Smooth muscle cell of the brain vasculature (primary cell): ENCODE results near the gene SPSB3.
"Not testable (repeated sequence)": the region's sequence is repeated elsewhere in the genome, so short reads cannot be mapped to it uniquely, and the experiment has no call there.

Experiments used
- DNase-seq: peaks from one replicate; pipeline ENCODE4 v3.0.0-alpha.2; 2012; ENCODE audit warnings: low read depth, low spot score

Gene SPSB3

DNA sequence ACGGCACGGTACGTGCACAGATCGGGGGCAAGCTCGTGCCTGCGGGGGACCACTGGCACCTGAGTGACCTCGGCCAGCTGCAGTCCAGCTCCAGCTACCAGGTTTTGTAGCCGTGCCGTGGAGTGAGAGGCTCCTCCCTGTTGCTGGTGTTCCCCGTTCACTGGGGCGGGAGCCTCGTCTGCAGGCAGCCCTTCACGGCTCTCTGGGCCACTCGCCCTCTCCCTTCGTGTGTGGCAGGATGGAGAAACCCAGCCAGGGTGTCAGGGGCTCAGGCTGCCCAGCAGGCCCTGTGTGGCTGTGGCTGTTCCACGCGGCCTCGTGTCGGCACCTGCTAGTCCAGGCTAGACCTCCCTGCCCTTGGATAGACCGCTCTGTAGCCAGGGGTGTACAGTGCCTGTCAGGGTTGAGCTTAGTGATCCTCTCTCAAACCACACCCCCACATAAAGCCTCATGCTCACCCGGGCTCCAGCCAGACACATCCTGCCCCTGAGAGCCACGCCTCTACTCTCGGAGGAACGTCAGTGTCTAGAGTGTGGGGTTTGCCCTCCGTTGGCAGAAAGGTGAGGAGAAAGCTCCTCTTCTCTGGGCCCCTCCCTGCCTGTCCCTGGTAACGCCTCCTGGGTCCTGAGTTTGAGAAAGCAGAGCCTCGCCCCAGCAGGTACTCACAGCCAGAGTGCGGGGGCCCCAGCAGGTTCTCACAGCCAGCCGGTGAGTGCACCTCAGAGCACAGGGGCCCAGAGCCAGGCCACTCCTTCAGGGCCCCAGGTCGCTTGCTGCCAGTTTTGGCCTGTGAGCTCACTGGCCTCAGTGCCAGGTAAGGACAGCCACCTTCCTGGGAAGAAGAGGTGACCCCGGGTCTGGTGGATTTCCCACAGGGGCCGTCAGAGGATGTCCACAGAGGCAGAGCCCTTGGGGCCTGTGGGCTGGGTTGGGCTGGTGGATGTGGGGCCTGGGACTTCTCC lies 38.7 kb downstream of the SPSB3 start:
- no peak for DNase-seq

DNA sequence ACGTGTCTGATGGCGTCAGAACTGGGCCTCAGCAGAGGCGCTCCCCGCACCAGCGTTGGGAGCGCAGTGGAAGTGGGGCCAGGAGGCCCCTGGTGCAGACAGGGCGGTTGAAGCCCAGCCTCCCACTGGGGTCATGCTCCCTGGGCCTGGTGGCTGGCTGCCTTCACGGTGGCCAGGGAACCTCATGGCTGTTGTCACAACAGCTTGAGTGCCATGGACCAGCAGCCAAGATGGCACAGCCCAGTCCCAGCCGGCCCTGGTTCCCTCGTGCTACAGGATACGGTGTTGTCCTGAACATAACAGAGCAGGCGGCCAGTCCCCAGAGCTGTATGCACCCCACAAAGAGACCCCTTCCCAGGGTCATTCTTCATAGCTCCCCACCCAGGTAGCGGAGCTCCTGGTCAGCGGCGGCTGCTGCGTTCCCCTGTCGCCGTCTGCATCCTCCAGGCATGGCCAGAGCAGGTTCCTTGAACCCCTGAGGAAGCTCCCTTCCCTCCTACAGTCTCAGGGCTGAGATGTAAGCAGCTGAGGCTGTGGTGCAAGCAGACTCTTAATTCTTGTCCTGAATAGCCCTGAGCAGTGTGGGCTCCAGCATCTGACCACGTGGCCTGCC lies 40.7 kb downstream of the SPSB3 start:
- DNase-seq, result no peak

DNA sequence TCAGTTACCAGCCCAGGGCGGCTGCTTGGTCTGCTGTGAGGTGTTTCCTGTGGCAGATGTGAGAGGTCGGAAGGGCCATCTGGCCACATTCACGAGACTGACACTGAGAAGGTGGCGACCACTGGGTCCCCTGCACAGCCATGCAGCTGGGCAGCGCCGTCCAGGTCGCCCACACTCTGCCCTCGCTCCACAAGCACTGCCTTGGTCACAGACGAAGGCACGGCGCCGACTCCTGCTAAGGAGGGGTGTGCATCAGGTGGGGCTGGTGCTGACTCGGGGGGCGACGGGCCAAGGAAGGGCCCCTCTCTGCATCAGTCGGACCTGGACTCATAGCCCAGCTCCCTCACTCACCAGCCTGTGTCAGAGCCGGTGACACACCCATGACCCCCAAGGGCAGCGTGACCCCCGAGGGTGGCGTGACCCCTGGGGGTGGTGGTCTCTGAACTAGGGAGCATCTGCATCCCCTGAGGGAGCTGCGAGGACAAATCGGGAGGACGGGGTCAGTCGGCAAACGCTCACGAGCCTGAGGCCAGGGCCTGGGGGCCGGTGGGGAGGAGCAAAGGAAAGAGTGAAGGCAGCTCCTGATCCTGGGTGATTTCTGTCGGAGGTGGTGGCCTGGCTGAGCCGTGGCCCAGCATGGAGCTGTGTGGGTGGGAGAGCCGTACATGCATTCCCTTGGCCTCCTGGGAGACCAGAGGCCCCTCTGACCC lies 41.4 kb downstream of the SPSB3 start:
- no peak for DNase-seq

DNA sequence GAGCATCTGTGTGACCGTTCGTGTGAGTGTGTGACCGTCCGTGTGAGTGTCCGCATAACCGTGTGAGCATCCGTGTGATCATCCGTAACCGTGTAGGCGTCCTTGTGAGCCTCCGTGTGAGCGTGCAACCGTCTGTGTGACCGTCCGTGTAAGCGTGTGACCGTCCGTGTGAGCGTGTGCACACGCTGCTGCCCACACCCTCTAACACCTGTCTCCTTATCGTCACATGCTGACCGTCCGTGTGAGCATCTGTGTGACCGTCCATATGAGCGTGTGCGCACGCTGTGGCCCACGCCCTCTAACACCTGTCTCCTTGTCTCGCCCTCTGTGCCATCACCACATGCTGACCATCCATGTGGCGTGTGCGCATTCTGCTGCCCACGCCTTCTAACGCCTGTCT lies 42.1 kb downstream of the SPSB3 start:
- DNase-seq, result no peak

DNA sequence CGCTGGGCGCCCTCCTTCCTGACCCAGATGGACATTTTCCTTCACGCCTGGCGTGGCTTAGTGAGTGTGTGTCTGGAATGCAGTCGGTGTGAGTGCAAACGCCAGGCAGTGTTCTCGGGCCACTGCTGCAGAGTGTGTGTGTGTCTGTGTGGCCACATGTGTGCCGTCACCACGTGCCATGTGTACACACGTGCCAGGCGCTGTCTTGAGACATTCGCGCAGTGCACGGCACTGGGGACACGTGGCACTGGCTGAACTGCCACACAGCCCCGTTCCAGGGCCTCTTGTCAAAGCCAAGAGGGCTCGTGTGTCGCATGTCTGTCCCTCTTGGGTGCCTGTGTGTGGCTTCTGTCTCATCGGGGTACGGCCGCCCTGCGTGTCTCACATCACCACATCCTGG lies 47.6 kb downstream of the SPSB3 start:
- DNase-seq, result no peak

DNA sequence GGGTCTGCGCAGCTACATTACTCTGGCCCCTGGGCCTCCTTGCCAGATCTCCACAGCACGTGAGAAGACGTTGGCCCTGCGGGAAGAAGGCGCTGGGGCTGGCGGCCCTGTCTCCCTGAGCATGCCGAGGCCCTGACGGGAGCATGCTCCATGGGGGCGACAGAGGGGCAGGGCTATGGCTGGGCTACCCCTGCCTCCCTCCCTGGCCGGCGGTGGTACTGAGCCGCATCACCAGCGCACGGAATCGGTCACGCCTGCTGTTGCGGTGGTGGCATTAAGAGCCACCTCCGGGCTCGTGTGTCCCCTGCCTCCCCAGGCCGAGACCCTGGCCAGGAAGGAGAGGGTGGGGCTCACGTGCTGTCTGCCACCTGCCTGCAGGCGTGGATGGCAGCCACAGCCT lies 48.2 kb downstream of the SPSB3 start:
- DNase-seq, result no peak

DNA sequence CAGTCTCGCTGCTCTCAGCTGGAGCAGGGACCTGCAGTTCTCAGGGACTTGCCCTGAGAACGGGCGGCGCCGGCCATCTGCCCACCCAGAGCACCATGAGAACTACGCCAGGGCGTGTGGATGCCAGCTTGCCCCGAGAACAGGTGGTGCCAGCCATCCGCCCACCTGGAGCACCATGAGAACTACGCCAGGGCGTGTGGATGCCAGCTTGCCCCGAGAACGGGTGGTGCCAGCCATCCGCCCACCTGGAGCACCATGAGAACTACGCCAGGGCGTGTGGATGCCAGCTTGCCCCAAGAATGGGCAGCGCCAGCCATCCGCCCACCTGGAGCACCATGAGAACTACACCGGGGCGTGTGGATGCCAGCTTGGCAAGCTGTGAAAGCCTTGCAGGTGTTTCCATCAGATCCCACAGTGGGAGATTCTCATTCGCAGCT lies 49.8 kb downstream of the SPSB3 start:
- DNase-seq, result not testable (repeated sequence)

DNA sequence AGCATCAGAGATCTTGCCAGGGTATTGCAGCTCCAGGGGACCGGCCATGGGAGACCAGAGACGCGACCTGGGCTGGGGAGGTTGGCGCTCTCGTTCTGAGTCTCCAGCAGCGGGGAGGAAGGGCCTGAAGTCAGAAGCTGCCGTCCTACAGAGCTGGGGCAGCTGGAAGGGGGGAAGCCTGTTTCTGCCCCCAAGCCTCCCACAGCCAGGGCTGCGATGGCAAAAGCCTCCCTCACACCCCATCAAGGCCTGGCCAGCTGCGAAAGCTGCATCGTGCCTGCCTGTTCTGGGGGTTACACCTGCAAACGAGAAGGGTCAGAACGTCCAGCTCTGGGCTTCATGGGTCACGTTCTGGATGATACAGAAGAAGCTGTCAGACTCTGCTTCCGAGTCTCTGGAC lies 50.3 kb downstream of the SPSB3 start:
- no peak for DNase-seq

DNA sequence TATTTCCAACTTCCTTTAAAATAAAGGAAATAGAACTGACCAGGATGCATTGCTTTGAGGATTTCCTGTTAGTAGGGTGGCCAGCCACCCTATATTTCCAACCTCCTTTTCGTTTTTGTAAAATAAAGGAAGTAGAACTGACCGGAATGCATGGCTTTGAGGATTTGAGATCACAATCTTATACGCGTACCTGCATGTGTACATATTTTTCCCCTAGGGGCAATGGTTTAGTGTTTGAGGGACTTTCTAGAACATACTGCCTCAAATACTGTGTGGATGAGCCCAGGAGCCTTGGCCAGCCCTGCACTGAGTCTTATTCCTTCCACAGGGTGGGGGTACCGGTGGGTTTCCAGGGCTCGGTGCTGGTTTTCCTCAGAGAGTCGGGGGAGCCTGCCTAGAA lies 50.8 kb downstream of the SPSB3 start:
- no peak for DNase-seq

DNA sequence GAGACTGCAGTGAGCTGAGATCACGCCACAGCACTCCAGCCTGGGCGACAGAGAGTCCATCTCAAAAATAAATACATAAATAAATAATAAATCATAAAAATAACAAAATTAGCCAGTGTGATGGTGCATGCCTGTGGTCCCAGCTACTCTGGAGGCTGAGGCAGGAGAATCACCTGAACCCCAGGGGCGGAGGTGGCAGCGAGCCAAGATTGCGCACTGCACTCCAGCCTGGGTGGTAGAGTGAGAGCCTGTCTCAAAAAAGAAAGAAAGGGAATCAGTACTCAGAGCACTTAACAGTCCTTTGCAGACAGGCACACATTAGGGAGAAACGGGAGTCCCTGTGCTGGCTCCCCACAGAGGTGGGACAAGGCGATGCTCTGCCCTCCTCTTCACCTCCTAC lies 51.3 kb downstream of the SPSB3 start:
- DNase-seq, result no peak

DNA sequence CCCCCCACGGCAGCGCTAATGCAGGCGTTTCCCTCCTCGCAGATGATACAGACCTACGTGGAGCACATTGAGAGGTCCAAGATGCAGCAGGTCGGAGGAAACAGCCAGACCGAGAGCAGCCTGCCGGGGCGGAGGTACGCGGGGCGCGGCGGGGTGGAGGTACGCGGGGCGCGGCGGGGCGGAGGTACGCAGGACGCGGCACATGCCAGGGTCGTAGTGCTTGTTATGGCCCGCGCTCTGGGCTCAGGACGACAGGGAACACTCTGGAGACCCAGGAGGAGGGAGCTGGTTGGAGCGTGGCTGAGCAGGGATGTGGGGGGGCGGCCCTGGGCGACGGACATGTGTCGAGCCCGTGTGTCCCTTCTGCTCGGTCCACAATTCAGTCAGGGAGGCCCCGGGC lies 52.9 kb downstream of the SPSB3 start:
- no peak for DNase-seq

DNA sequence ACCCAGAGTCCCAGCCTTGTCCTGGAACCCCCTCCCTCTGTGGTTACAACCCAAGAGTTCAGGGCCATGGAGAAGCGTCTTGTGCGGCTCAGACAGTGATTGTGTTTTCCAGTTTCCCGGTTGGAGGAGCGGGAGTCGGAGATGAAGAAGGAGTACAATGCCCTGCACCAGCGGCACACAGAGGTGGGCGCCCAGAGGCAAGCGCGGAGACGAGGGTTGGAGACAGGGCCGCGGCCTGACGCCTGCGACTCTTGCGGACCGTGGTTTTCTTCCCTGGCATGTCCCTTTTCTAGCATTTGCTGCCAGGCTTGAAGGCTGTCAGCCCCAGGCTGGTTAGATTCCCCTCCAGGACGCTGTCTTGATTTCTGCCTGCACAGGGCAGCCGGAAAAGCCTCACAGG lies 53.3 kb downstream of the SPSB3 start:
- no peak for DNase-seq

DNA sequence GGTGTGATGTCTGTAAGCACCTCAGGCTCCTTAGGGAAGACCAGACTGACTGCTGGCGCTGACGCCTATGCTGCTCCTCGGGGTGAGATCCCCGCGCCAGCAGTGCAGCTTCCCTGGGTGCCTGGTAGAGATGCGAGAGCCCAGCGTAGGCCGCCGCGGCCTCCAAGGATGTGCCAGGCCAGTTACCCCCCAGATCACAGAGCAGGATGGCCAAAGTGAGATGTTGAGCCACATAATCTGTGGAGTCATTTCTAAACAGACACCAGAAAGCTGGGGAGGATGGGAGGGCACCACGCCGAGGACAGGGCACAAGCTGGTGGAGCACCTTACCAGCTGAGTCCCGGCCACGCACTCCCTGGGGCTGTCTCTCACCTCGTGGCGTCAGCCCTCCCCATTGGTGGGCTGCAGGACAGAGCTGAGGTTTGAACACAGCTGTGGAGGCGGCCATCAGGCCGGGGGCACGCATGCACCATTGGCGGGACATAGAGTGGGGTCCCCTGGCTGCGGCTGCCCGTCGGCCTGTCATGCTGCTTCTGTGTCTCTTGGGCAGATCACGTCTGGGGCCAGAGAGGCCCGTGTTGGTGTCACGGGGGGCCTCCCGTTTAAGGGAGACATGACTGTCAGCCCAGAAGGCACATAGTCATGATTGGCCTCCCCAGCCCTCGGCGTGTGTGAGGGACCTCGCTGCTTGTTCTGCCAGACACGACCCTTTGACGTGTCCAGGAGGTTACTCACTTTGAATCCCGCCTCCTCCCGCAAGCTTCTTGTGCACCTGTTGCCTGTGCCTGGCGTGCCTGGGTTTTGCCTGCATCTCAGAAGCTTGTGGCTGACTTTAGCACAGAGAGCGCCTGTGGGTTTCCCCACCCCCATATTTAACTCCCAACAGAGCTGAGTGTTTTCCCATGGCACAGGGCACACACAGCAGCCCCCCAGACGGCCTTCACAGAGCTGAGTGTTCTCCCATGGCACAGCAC lies 54.4 kb downstream of the SPSB3 start:
- DNase-seq, result no peak
